GM21825 (cell line): ENCODE measurements around the gene CYB561D2.

ENCODE experiments used
- ATAC-seq: cut with Tn5 transposase; IDR thresholded peaks from one replicate; pipeline ENCODE4 v1.9.1; 2021; ENCODE audit warnings: mild to moderate bottlenecking, moderate library complexity; ENCODE audit not compliant: unreplicated experiment

Gene CYB561D2

DNA sequence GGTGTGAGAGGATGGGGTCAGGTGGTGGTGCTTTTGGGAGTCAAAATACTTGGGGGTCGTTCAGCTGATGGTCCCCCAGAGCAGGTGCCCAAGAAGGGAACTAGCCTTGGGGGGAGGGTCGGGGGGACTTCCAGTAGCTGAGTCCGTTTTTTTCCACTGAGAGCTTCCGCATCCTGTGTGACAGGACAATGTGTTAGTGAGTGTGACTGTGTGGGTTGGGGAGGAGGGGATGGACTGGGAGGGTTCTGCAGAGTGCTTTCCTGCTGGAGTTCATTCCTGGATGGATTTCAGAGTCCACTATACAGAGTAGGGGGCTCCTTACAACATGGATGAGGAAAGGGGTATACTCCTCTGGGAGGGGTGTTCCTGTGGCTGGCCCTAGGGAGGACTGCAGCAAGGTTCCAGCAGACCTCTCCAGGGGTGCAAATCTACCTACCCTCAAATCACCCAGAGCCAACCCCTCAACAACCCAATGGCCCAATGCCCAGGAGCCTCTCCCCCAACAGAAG, 27.5 kb upstream of the CYB561D2 start:
- ATAC-seq, result no peak

DNA sequence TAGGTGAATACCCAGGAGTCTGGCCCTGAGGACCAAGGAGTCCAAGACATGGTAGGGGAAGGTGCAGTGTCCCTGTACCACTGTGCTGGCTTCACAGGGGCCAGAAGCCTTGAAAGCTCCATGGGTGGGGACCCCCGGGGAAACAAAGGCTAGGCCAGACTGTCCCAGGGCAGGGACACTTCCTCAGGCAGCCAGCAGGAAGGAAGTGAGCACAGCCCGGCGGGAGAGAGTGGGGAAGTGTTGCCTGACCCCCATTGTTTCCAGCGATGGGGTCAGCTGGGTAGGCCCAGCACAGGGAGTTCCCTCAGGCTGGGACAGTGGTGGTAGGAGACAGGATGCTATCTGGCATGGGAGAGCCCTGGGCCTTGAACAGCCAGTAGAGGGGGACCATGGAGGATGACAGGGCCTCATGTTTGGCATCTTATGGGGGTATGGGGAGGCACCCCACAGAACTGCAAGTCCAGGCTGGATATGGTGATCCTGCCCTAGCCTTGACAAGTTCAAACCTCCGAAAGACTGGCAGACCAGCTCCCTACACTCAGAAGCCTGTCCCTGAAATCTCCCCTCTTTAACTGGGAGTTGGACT, 27.0 kb upstream of the CYB561D2 start:
- ATAC-seq, result no peak

DNA sequence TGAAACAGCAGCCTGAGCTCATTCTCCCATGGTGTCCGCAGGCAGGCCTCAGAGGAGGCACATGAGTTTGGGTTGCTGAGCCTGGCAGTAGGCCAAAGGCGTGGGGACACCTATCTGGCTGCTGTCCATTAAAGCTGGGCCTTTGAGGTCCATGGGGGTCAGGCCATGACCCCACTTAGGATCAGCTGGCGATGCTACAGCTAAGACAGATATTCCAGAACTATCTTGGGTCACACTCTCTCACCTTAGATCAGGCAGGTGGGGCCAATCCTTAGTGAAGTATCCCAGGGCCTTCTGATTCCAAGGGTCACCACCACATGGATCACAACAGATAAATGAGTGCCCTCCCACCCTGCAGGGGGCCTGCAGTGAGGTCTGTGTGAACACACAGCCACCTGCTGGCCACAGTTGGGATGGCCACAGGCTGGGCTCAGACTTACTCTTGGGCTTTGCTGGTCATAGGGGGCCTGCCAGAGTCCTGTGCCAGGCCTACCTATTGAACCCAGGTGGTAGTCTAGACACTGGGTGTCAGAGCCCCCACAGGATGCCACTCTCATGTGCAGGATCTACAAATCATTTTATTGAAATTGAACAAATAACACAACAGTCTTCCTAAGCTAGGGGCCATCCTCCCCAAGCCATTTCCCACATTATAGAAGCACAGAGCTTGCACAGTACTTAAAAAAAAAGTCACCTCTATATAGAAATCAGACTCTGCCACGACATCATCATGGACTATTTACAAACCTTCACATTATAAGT, 26.1 kb upstream of the CYB561D2 start:
- ATAC-seq, result no peak

DNA sequence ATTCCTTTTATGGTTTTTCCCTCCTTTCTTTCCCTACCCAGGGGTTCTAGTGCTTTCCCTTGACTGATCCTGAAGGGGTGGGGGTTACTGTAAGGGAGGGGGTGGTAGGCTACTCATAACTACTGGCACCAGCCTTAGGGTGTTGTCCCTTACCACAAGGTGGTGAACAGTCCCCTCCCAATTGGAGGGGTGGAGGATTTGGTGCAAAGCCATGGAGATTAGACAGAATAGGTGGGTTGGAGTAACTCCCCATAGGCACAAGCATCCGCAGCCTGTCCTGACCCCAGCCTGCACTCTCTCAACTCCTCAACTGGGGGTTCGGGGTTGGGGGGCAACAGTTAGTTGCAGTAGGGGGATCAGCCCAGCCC, 25.6 kb upstream of the CYB561D2 start:
- no peak for ATAC-seq

DNA sequence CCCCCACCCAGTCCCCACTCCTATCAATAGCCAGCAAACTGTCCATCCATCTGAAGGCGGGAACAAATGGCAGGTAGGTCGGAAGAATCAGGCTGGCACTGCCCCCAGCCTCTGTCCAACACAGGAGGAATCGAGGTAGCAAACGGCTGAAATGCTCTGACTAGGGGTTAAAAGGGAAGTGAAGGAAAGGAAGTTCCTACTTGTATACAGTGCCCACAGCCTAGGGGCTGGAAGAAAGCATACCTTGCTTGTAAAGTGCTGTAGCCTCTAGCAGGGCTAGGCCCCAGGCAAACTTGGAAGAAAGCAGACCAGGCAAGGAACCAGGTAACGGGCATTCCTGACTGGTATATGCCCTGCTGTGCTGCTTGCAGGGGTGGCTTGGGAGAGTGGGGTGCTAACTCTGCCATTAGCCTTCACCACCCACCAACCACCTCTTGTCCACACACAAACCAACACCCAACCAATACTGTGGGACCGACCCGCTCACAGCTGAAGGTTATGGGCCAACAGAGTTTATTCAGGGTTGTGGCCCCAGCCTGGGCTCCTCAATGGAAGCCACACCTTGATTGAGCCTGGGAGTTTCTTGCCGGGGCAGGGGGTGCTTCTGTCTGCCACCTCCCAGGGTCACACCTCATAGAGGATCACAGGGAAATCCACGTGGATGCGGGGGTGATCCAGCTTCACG, 25.0 kb upstream of the CYB561D2 start:
- ATAC-seq, result no peak

DNA sequence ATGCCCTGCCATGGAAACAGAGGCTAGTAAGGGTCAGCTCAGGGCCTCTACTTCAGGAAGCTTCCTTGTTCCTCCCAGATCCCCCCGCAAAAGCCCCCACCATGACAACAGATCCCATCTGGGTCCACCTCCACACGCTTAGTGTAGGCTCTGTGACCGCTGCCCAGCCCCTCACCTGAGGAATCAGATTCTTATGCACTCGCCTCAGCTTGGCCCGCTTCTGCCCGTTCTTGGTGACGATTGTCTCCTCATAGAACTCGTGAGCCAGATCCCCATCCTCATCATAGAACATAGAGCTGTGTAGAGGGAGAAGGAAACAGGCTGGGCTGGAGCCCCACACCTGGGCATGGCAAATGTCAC, 24.5 kb upstream of the CYB561D2 start:
- no peak for ATAC-seq

DNA sequence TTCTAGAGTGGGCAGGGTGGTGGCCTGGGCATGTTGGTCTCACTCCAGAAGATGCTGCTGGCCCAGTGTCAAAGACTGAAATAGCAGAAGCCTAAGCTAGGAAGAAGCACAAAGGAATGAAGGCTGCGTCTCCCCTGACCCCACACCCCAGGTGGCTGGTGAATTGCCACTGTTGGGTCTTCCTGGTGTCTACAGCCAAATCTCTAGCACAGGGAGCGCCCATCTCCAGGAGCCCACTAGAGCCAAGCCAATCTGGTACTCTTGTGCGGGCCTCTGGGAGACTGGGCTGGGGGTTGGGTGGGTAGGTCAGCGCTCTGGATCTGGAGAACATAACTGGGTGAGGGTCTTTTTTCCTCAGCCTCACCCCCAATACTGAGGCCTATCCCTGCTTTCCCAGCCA, 23.5 kb upstream of the CYB561D2 start:
- no peak for ATAC-seq

DNA sequence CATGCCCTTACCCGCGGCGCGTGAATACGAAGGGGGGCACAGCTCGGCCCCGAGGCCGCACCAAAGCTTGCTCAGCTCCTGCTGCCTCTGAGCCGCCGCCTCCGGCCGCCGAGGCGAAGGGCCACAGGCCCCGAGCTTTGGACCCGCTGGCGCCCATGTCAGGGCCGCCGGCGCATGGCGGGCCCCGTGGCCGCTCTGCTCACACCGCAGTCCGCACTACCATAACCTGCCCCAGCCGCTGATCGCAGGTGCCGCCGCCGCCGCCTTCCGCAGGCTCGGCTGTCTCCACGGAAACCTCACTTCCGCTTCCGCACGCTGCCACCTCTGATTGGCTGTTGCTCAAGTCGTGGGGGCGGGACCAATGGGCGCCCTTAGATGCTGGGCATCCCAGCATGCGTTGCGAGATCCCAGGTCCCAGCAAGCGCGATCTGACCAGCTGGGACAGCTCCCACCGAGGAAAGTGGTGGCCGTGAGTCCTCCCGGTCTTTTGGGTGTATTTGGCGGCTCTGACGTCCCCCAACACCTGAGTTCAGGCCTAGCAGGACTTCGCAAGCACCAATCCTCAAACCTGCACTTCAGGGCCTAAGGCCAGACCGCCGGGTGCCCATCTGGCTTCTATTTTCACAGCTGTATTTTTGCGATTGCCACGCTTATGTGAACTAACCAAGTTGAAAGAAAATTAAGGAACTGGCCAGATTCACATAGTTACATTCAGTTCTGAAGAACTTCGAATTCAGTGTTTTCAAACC, 22.5 kb upstream of the CYB561D2 start, which contains the start of gene TUSC2:
Gene TUSC2 (minus strand): TSS at position 281 of the 749 bp plus-strand sequence. CDS start 124 bp downstream, at position 157.
- ATAC-seq, result peak; percentile 82

DNA sequence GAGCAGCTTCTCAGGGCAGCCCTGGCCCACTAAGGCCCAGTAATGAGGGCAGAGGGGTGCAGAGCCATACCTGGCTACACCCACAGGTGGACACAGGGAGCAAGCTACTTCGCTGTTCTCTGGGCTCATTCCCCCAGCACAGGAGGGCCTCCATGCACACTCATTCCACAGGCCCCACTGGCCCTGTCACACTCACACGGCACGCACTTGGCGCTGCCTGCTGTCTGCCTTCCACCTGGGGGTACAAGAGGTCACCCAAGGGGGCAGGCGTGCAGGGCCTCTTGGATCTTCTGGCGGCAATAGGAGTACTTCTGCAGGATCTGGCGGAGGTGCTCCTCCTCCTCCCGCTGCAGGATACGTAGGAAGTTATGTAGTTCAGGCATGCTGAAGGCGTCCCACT, 20.3 kb upstream of the CYB561D2 start:
- no peak for ATAC-seq

DNA sequence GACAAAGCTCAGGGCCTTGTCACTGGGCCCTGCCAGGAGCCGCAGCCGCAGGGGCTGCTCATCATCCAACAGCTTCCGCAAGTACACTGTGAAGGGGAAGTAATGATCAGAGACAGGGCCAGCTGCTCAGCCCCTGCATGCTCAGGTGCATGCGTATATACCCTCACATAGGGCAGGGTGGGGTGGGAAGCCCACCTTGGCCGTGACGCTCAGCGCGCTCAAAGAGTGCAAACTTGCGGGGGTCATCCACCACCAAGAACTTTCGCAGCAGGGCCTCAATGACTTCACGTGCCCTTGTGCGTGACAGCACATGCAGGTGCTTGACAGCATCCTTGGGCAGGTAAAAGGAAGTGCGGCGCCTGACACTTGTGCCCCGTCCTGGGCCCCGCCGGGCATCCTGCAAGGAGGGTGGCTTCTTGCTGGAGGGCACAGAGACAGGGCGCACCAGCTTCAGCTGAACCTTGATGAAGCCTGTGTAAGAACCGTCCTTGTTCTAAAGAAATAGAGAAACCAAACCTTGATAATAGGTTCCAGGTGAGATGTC, 19.2 kb upstream of the CYB561D2 start:
- ATAC-seq, result no peak

DNA sequence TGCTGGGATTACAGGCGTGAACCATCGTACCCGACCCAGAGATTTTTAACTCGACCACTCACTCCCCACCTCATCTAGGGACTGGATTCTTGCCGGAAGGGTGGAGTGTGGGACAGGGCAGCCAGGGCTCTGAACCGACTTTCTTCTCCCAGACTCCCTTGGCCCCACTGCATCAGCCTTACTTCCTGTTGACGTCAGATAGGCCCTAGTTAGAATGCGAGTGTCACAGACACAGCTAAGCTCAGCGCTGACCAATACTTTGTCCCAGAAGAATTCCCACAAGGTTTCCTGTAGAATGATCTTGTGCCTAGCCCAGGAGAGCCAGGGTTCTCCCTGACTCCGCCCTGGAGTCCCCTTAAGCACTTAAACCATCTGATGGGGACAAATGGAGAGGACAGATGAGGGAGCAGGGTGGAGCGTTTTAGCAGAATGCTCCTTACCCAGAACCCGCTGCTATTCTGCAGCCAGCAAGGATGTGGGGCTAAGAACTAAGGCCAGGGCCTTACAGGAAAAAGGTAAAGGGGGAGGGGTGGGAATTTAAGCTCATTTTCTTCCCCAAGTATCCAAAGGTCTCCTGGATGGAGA, 16.8 kb upstream of the CYB561D2 start:
- ATAC-seq, result no peak

DNA sequence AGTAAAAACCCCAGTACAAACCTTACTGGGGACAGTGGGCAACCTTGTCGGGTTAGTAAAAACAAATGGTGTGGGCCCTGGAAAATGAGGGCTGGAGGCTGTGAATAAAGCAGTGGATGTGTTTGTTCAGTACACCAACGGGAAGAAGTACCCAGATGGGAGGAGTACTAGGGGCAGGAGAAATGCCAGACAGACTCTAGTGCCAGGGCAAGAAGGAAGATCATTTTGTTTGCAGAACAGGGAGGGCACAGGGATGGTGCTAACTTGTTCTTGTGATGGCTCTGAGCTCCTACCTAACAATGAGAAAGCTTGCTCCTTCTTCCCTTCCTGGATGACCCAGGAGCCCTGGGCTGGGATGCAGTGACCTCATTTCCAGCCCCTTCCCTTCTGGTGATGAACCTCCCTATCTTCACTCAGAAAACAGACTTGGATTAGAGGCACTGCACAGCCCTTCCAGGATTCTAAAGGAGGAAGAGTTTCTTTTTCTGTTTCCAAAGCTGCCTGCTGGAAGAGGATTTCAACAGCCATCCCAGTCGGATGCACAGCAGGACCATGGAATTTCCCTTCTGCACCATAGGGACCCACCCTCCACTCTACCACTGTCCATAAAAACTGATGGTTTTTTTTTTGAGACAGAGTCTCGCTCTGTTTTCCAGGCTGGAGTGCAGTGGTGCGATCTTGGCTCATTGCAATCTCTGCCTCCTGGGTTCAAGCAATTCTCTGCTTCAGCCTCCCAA, 16.2 kb upstream of the CYB561D2 start:
- no peak for ATAC-seq

DNA sequence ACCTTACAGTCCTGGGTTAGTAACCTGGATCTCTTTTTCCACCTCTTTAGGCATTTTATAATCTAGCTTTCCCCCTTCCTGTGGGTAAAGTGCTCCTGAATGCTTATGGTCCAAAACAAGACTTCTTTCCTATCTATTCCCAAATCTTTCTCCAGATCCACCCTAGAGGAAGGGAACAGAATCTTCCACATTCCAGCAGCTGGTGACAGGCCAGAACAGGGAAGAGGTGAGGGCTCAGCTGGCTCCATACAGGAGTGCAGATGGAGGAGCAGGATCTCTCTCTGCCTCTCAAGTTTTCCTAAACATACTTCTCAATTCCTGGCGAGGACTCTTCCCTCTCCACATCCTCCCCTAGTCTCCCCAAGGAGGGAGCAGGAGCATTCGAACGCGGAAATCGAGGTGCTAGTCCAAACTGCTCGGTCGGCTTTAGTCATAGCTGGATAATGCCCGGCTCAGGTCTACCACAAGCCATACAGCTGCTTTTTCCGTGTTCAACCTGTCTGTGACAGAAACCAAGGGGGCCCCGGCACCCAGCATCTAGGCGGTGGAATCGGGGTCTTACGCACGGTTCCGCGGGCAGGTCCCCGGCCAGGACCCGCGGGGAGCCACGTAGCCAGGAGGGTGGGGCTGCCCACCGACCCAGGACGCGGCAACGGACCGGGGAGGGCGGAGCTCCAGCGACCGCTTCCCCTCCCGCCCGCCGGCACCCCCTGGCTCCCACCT, 14.0 kb upstream of the CYB561D2 start:
- ATAC-seq, result peak; percentile 27

DNA sequence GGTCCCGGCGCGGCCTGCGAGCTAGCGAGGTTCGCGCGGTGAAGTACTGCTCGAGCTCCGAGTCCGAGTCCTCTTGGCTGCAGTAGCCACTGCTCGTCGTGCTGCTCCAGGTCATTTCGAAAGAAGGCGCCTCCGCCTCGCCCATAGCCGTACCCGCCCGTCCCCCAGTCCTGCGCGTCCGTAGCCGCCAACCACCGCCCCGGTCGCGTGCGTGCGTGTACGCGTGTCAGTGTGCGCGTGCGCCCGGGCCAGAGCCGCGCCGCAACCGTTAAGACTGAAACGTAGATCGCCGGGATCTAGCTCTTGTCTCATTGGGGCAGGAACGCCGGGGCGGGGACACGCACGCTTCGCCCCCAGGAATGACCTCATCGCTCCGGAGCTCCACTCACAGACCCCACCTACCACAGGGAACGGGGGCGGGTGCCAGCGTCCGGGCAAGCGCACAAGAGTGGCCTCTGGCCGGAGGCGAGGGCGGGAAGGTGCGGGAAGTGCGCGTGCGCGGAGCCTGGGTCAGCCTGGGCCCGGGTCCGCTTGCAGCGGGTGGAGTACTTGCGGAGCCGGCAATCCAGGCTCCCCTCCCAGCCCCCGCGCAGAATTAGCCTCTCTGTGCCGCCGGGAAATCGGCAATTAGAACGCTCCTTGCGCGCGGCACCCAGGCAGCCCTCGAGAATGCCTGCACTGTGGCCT, 13.3 kb upstream of the CYB561D2 start:
- ATAC-seq, result peak; percentile 78

DNA sequence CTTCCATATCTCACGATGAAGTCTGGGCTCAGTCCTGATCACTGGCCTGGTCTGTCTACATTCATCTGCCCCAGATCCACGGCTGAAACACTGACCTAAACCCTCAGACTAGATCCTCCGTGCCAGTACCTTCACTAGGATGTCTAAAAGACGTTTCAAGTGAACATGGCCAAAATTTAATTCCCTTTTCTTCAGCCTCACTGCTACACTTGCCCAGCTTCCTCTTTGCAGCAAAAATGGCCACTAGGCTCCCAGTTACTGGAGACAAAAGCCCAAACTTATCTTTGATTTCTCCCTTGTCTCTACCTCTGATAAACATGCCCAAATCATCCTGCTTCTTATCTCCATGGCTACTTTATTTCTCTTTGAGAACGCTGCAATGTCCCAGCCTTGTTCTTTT, 11.7 kb upstream of the CYB561D2 start:
- ATAC-seq, result no peak

DNA sequence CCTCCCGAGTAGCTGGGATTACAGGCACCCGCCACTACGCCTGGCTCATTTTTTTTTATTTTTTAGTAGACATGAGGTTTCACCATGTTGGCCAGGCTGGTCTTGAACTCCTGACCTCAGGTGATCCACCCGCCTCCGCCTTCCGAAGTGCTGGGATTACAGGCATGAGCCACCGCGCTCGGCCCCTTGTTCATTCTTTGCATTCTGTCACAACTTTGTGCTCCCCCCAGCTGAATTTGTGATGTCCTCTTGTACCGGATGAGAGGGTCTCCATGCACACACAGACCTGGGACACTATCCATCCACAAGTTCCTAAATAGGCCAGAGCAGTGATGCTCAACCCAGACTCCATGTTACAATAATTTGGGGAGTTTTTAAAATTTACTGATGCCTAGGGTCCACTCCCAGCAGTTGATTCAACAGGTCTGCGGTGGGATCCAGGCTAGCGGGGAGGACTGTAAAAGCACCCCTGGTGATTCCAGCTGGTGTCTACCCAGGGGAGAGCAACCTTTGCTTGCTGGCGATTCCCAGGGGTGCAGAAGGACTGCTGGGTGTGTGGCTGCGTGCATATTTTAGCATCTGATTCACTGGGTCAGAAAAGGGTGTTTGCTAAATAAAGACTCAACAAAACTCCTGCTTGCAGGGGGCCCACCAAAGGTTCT, 11.0 kb upstream of the CYB561D2 start:
- no peak for ATAC-seq

DNA sequence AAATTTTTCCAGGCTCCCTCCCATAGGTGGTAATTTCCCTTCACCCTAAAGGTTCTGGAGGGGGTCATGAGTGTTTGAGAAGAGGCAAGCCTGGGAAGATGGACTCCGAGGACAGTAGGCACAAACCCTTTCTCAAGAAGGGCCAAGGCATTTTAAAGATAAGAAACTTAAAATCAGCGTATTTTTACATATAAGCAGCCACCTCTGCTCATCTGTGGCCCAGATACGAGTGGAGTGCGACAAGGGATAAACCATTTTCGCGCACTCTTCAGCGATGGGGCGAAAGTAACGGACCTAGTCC, 10.6 kb upstream of the CYB561D2 start:
- ATAC-seq, result no peak
